GM10847 (cell line): Measurements from ENCODE around the gene PDCD1LG2.

Experiments
- POLR2A ChIP-seq: IDR thresholded peaks from 2 replicates; pipeline ENCODE4 v1.6.1; 2011; ENCODE audit not compliant: insufficient read length; ENCODE audit errors: extremely low read depth

PDCD1LG2 gene

DNA sequence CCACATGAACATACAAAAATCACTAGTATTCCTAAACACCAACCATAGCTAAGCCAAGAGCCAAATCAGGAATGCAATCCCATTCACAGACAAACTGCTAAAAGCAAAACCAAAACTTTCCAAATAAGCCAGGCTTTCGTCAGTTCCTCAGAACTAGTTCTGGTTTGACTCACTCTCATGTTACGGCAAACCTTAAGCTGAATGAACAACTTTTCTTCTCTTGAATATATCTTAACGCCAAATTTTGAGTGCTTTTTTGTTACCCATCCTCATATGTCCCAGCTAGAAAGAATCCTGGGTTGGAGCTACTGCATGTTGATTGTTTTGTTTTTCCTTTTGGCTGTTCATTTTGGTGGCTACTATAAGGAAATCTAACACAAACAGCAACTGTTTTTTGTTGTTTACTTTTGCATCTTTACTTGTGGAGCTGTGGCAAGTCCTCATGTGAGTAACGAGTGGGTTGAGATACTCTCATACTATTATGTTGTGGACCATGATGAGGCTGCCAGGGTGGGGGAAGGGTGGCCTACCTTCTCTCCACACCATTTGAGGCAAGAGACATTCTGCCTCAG lies at the start of gene PDCD1LG2:
PDCD1LG2 (plus strand) TSS at position 172 of the 572 bp plus-strand sequence. CDS start 12,016 bp downstream, outside the sequence.
- no peak for TF ChIP-seq POLR2A

DNA sequence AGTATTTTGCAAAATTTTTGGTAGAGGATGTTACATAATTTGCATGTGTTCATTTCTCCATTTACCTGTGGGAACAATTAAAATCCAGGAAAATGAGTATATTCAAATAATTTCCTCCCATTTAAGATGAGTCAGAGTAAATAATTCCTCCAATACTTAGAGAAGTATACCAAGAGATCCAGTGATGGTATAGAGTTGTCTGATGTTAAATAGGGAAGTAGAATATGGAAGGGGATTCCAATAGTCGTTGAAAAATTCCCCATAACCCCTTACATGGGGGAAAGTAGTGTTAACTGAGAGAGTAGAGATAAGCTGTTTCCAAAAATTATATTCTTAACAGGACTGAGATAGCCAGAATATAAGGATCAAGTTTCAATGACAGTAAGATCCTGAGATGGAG lies 44.3 kb upstream of the PDCD1LG2 start:
- TF ChIP-seq POLR2A: no peak

DNA sequence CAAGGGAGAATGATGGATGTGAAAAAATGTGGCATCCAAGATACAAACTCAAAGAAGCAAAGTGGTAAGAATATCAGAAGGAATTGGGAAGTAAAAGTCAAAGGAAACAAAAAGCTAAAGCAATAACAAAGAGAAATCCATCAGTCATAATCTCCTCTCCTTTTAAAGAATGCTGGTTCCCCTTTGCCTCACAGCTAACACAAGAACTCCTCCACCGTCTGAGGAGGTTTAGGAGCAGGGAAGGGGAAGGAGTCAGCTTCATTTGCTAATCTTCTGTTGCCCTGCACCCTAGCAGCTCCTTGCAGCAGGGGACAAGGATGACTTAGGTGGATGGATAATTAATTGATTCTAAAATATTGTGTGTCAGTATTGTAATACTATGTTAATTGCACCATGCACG lies 43.6 kb upstream of the PDCD1LG2 start:
- TF ChIP-seq POLR2A: no peak

DNA sequence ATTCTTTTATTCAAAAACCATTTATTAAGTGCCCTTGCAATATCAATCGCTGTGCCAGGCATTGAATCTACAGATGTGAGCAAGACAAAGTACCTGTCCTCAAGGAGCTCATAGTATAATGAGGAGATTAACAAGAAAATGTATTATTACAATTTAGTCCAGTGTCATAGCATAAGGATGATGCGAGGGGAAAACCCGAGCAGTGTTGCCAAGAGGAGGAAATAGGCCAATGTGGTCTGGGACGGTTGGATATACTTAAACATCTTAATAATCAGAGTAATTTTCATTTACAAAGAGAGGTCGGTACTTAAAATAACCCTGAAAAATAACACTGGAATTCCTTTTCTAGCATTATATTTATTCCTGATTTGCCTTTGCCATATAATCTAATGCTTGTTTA lies 41.5 kb upstream of the PDCD1LG2 start:
- no peak for TF ChIP-seq POLR2A

DNA sequence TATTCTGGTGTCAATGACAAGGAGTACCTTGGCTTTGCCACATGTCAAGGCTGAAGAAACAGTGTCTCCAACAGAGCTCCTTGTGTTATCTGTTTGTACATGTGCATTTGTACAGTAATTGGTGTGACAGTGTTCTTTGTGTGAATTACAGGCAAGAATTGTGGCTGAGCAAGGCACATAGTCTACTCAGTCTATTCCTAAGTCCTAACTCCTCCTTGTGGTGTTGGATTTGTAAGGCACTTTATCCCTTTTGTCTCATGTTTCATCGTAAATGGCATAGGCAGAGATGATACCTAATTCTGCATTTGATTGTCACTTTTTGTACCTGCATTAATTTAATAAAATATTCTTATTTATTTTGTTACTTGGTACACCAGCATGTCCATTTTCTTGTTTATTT lies 40.2 kb upstream of the PDCD1LG2 start:
- TF ChIP-seq POLR2A: no peak

DNA sequence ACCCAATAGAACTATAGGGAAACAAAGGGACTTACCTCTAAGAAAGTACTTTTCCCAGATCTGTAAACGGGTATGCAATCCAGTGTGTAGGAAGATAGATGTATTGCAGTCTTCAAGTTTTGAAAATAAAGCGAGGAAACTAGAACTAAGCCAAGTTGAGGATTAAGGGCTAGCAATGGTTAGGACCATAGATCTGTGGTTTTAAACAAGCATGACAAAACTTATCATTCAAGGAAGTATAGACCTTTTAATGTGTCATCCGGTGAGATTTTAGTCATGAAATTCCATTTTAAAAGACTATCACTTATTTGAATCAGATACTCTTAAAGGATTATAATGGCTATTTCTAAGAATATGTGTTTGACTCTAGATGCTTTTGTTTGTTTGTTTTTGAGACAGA lies 39.5 kb upstream of the PDCD1LG2 start:
- no peak for TF ChIP-seq POLR2A

DNA sequence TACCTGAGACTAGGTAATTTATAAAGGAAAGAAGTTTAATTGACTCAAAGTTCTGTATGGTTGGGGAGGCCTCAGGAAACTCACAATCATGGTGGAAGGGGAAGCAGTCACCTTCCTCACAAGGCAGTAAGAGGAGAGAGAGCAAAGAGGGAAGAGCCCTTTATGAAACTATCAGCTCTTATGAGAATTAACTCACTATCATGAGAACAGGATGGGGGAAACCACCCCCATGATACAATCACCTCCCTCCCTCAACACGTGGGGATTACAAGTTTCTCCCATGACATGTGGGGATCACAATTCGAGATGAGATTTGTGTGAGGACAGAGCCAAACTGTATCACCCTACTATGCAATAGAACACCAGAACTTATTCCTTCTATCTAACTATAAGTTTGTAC lies 32.1 kb upstream of the PDCD1LG2 start:
- TF ChIP-seq POLR2A: no peak

DNA sequence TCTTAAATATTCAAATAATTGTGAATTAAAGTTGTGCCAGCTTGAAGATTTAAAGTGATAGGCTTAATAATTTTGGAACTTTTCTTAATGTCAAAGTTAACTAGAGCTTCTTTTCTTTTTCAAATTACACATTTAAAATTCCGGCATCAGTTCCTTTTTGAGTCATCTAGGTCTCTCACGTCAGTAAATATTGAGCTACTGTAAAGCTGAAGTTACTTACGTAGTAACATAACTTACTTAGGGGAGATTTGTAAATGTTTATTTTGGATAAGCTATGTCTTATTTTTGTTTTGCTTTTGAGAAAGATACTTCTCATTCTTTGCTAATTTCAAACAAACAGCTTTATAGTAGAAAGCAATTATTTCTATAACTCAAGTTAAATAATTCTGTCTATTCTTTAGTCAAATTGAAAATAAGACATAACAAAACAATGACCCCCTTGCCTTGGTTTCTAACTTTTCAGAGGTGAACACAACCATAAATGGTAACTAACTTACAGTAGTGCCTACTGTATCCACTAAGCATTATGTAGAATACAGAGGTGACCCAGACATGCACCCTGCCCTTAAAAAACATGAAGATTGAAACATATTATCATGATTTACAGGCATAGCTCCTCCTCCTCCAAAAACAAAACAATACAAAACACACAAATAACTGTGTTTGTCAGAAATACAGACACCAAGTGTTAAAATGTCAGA lies 30.2 kb upstream of the PDCD1LG2 start:
- no peak for TF ChIP-seq POLR2A

DNA sequence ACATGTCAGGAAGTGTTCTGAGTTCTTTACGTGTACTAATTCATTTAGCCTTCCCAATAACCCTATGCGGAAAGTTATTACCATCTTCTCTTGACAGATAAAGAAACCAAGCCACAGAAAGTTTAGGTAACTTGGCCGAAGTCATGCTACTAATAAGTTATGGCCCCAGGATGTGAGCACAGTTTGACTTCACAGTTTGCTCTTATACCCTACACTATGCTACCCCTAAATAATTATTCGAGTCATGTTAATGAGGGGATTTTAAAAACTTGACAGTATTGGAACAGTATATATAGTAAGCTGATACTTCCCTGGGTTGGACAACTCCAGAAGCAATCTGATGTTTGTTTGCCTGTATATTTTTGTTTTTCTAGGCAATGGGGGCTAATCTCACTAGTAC lies 29.4 kb upstream of the PDCD1LG2 start:
- TF ChIP-seq POLR2A: no peak

DNA sequence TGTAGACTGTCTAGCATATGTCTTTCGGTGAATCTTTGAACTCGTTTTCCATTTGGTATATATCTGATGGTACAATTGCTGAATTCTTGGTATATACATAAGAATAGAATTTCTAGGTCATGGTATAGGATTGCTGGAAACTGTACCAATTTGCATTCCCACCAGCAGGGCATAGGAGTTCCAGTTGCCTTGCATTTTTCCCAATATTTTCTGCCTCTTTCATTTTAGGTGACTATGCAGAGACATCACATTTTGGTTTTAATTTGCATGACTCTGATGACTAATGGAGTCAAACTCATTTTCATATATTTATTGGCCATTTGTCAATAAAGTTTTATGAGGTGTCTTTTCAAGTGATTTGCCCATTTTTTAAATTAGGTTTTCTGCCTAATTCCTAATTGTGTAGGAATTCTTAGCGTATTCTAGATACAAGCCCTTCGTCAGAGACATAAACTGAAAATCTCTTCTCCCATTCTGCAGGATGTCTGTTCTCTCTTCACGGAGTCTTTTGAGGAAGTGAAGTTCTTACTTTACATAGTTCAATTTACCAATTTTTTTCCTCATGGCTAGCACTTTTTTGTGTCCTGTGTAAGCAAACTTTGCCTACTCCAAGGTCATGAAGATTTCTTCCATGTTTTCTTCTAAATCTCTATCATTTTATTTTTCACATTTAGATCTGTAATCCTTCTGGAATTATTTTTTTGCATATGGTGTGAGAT lies 28.9 kb upstream of the PDCD1LG2 start:
- no peak for TF ChIP-seq POLR2A

DNA sequence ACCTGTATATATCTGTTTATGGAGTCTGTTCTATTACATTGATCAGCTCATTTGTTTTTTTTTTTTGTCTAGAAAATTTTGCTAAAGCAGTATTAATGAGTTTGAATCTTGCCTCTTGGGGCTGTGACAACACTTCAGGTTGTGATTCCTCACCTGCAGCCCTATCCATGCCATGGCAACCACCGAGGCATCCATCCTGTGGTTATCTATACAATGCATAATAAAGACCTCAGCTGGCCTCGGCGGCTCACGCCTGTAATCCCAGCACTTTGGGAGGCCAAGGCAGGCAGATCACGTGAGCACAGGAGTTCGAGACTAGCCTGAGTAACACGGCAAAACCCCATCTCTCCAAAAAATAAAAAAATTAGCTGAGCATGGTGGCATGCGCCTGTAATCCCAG lies 28.1 kb upstream of the PDCD1LG2 start:
- TF ChIP-seq POLR2A: no peak

DNA sequence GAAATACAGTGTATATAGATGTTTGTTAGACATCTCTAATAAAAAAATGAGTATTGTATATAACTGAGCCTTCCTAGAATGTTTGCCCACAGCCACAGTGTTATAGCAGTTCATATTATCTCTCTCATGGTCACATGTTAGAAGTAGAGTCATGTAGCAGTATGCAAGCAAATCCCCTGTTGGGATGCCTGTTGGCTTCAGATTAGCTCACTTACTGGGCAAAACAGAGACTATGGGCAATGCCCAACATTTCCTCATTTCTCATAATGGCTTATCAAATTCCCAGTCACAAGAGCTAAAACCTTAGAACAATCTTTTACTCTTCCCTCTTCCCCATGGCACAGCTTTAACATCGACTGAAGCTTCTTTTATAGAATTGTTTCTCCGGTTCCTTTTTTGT lies 27.0 kb upstream of the PDCD1LG2 start:
- TF ChIP-seq POLR2A: no peak

DNA sequence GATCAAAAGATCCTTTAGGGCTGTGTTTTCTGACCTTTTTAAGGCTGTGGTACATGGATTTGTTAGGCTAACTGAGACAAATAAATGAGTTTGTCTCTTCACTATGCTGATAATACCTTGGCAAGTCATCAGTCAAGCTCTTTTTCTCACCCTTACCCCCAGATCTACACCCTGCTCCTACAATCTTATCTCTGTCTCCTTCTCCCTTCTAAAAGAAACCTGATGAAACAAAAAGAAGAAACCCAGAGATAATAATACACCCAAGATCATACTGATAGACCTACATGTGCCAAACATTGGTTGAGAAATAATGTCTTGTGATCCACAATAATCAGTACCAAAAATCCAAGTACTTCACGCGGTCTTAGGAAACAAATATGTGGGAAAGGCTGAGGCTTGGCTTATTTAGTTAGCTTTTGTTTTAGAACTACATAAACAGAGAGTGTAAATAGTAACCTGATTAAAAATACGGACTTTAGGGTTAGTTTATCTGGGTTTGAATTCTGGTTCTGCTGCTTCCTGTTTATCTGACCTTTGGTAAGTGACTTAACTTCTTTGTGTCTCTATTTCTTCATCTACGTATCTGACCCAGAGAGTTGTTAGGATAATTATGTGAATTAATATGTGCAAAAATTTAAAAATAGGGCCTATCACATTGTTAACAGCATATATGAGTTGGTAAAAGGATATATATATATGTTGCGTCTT lies 24.8 kb upstream of the PDCD1LG2 start:
- no peak for TF ChIP-seq POLR2A

DNA sequence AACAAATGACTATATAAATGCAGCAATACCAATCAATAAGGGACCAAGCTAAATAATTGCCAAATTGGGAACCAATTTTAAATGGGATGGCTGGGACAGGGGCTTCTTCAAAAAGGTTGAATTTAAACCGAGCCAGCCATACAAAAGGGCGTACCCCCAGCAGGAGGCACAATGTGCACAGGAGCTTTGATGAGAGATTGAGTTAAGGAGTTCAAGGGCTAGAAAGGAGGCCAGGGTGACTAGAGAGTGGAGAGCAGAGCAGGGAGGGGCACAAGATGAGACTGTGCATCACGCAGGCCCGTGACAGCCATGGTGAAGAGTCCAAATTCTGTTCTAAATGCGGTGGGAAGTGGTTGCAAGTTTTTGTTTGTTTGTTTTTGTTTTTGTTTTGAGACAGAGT lies 23.3 kb upstream of the PDCD1LG2 start:
- TF ChIP-seq POLR2A: no peak

DNA sequence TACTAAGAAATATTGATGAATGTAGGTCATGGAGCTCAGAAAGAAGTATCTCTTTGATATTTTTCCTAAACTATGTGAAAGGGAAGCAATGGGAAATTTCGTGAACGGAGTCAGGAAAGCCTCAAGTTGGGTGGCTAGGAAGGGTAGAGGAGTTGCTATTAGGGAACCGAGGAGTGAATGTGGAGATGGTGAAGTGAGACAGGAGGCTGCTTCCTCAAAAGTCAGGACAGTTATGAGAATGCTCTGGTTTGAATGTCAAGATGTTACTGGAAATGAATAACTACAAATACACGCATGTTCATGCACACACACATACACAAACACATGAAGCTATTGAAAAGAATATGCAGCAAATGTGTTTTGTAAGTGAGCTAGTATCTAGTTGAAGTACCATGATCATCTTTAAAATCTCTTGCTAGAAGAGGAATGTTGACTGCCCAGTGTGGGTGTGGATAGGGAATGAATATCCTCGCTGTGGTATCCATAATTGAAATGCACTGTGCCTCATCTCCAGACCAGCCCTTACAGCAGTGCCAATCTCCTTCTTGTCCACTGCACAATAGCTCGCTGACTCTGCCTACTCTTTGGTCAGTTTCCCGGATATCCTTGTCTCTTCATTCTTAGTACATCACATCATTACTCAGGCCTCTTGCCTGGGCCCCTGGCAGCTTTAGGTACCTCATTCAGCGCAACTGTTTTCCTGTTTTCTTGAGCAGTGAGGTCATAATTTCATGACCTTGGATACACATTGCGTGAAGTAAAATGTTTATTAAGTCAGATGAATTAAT lies 21.9 kb upstream of the PDCD1LG2 start:
- TF ChIP-seq POLR2A: no peak
